Stimulated activated CD4-positive, alpha-beta T cell treated with anti-CD3 and anti-CD28 coated beads, Interleukin-1b, Interleukin-23, amount 100 ng/mL, for 4 hours (primary cell): ENCODE measurements around the gene TCP11.

Source experiments
- DNase-seq, 2 donors: peaks; one replicate each; pipeline ENCODE4 v3.0.0-alpha.2; 2020; ENCODE audit warnings: low read depth in 2 of 2

The TCP11 gene

GRCh38 chr6:35141007-35141655 lies at the start of gene TCP11:
Gene TCP11 (minus strand): TSS chr6:35141339. CDS start chr6:35140870, 469 bp downstream.
- no peak for DNase-seq

GRCh38 chr6:35190306-35190705 lies 49.2 kb upstream of the TCP11 start:
- no peak for DNase-seq

GRCh38 chr6:35188886-35189285 lies 47.7 kb upstream of the TCP11 start:
- no peak for DNase-seq

GRCh38 chr6:35186571-35186970 lies 45.4 kb upstream of the TCP11 start:
- DNase-seq = no peak

- no peak for DNase-seq
These were observed 44.8 kb upstream of the TCP11 start for GRCh38 chr6:35185971-35186370.

- DNase-seq = no peak
These were observed 44.2 kb upstream of the TCP11 start for GRCh38 chr6:35185302-35185681.

- no peak for DNase-seq
These were observed 43.6 kb upstream of the TCP11 start for GRCh38 chr6:35184580-35185301.

GRCh38 chr6:35183935-35184334 lies 42.8 kb upstream of the TCP11 start:
- no peak for DNase-seq

- no peak for DNase-seq
These were observed 42.1 kb upstream of the TCP11 start for GRCh38 chr6:35183281-35183680.

- DNase-seq = no peak
These were observed 40.9 kb upstream of the TCP11 start for GRCh38 chr6:35181933-35182612.

GRCh38 chr6:35181308-35181932 lies 40.3 kb upstream of the TCP11 start:
- DNase-seq = no peak

- no peak for DNase-seq
These were observed 38.9 kb upstream of the TCP11 start for GRCh38 chr6:35179901-35180535.

GRCh38 chr6:35178932-35179832 lies 38.0 kb upstream of the TCP11 start:
- DNase-seq = no peak

GRCh38 chr6:35178012-35178411 lies 36.9 kb upstream of the TCP11 start:
- DNase-seq = no peak

GRCh38 chr6:35177596-35177995 lies 36.5 kb upstream of the TCP11 start:
- no peak for DNase-seq

- no peak for DNase-seq
These were observed 36.0 kb upstream of the TCP11 start for GRCh38 chr6:35177157-35177556.

- no peak for DNase-seq
These were observed 35.3 kb upstream of the TCP11 start for GRCh38 chr6:35176301-35177024.

GRCh38 chr6:35174501-35174900 lies 33.4 kb upstream of the TCP11 start:
- DNase-seq = no peak

GRCh38 chr6:35174088-35174434 lies 32.9 kb upstream of the TCP11 start:
- no peak for DNase-seq

- DNase-seq = no peak
These were observed 32.4 kb upstream of the TCP11 start for GRCh38 chr6:35173427-35174087.
